Measurements from ENCODE around the gene GPR62. TPM values are rescaled to one million over a fixed set of nuclear protein-coding genes. Genes with fewer than 3 reads are reported as not detected.
A peak's percentile ranks its signal among the peaks of the same experiment; 100 is the strongest.

Gene GPR62
- total RNA-seq, 2 experiments from 2014 or later: not detected

GRCh38 chr3:51970606-51971300, 15.6 kb downstream of the GPR62 start:
- Mint-ChIP-seq H3K36me3 (ENCODE audit: low read depth) (no peaks in the 10 kb centered on the region), H3K9me3 (no peaks in the 10 kb centered on the region), H3K4me3 (no peak overlapping the region), H3K27ac (no peak overlapping the region), H3K4me1 (peaks cover 38% of the 10 kb centered on the region), H3K27me3 (no peaks in the 10 kb centered on the region)
- CTCF ChIA-PET: interaction anchor here (0.7 to 1.8 kb wide), 6 partner anchors 9 to 24 kb away, joined by 3 to 7 read pairs (median 4); no protein-coding TSS in a partner anchor
- no peak for DNase-seq
- POLR2A ChIA-PET: no interaction called here

GRCh38 chr3:51971350-51971749, 16.2 kb downstream of the GPR62 start:
- Mint-ChIP-seq H3K9me3 (no peaks in the 10 kb centered on the region), H3K27me3 (no peaks in the 10 kb centered on the region), H3K36me3 (ENCODE audit: low read depth) (no peaks in the 10 kb centered on the region), H3K4me1 (peaks cover 37% of the 10 kb centered on the region), H3K4me3 (no peak overlapping the region), H3K27ac (no peak overlapping the region)
- DNase-seq: no peak
- CTCF ChIA-PET: interaction anchor here (0.7 to 4.0 kb wide), 3 partner anchors 9 to 20 kb away, joined by 3 to 61 read pairs (median 5); partner anchors contain the start of gene ACY1
- POLR2A ChIA-PET: no interaction called here

GRCh38 chr3:51974277-51974962, 19.2 kb downstream of the GPR62 start:
- H3K4me3 Mint-ChIP-seq: peak overlapping the region; percentile 96
- POLR2A ChIA-PET: interaction anchor here (0.5 to 1.2 kb wide), 3 partner anchors 9 to 303 kb away, joined by 3 to 5 read pairs (median 4); partner anchors contain the start of gene ACY1
- H3K4me1 Mint-ChIP-seq: peaks cover 34% of the 10 kb centered on the region
- no peak for DNase-seq
- CTCF ChIA-PET: interaction anchor here (0.6 to 4.1 kb wide), 20 partner anchors 9 to 1363 kb away, joined by 3 to 61 read pairs (median 5); partner anchors contain the start of genes ACY1, CISH, GPR62 and PARP3
- H3K9me3 Mint-ChIP-seq: no peaks in the 10 kb centered on the region
- H3K36me3 Mint-ChIP-seq (ENCODE audit: low read depth): no peaks in the 10 kb centered on the region
- H3K27me3 Mint-ChIP-seq: no peaks in the 10 kb centered on the region
- peak overlapping the region; percentile 93 for H3K27ac Mint-ChIP-seq

GRCh38 chr3:51974963-51975851, 20.0 kb downstream of the GPR62 start, which contains the start of gene ABHD14A:
Gene ABHD14A, plus strand, starts transcription at chr3:51975064. Its CDS starts 72 bp downstream, at chr3:51975136.
- H3K27ac Mint-ChIP-seq: peak within 1 kb of the TSS; percentile 93
- ChIA-PET CTCF (interaction anchor here (0.6 to 4.1 kb wide), 10 partner anchors 8 to 511 kb away, joined by 3 to 61 read pairs (median 13); partner anchors contain the start of genes ACY1, GPR62, PARP3 and RPL29), POLR2A (no interaction called here)
- no peaks in the 10 kb centered on the region for H3K36me3 Mint-ChIP-seq (ENCODE audit: low read depth)
- peak; percentile 67 for DNase-seq
- H3K9me3 Mint-ChIP-seq: no peaks in the 10 kb centered on the region
- H3K4me3 Mint-ChIP-seq: peak within 1 kb of the TSS; percentile 96
- H3K27me3 Mint-ChIP-seq: no peaks in the 10 kb centered on the region
- H3K4me1 Mint-ChIP-seq: peaks cover 34% of the 10 kb centered on the region

- Mint-ChIP-seq H3K4me1 (peaks cover 35% of the 10 kb centered on the region), H3K36me3 (ENCODE audit: low read depth) (peaks cover 2% of the 10 kb centered on the region), H3K9me3 (no peaks in the 10 kb centered on the region), H3K4me3 (peak overlapping the region; percentile 80), H3K27me3 (no peaks in the 10 kb centered on the region), H3K27ac (peak overlapping the region; percentile 86)
- ChIA-PET CTCF (interaction anchor here (4.1 kb wide), 1 partner anchor 34 kb away, joined by 35 read pairs; the partner anchor contains the start of genes PARP3 and RRP9), POLR2A (no interaction called here)
- peak; percentile 25 for DNase-seq
These were observed 20.8 kb downstream of the GPR62 start for GRCh38 chr3:51975852-51976549.

GRCh38 chr3:51977446-51978142, 22.4 kb downstream of the GPR62 start:
- peak; percentile 40 for DNase-seq
- Mint-ChIP-seq H3K27ac (peak overlapping the region; percentile 16), H3K9me3 (no peaks in the 10 kb centered on the region), H3K36me3 (ENCODE audit: low read depth) (peaks cover 6% of the 10 kb centered on the region), H3K4me3 (no peak overlapping the region), H3K27me3 (no peaks in the 10 kb centered on the region), H3K4me1 (peaks cover 42% of the 10 kb centered on the region)
- ChIA-PET CTCF (interaction anchor here (0.6 to 1.3 kb wide), 4 partner anchors 14 to 79 kb away, joined by 3 to 6 read pairs (median 5); partner anchors contain the start of genes DUSP7, PARP3 and RRP9), POLR2A (no interaction called here)

GRCh38 chr3:51978143-51978502, 22.9 kb downstream of the GPR62 start:
- CTCF ChIA-PET: interaction anchor here (0.9 kb wide), 1 partner anchor 40 kb away, joined by 3 read pairs; no protein-coding TSS in a partner anchor
- Mint-ChIP-seq H3K27ac (no peak overlapping the region), H3K36me3 (ENCODE audit: low read depth) (peaks cover 8% of the 10 kb centered on the region), H3K4me3 (no peak overlapping the region), H3K9me3 (no peaks in the 10 kb centered on the region), H3K27me3 (no peaks in the 10 kb centered on the region), H3K4me1 (peaks cover 46% of the 10 kb centered on the region)
- POLR2A ChIA-PET: no interaction called here
- DNase-seq: no peak

GRCh38 chr3:51980253-51980652, 25.1 kb downstream of the GPR62 start:
- H3K9me3 Mint-ChIP-seq: no peaks in the 10 kb centered on the region
- peaks cover 44% of the 10 kb centered on the region for H3K4me1 Mint-ChIP-seq
- H3K36me3 Mint-ChIP-seq (ENCODE audit: low read depth): peaks cover 8% of the 10 kb centered on the region
- no peak for DNase-seq
- H3K27ac Mint-ChIP-seq: no peak overlapping the region
- H3K4me3 Mint-ChIP-seq: no peak overlapping the region
- H3K27me3 Mint-ChIP-seq: no peaks in the 10 kb centered on the region
- ChIA-PET POLR2A (no interaction called here), CTCF (interaction anchor here (1.5 to 3.7 kb wide), 2 partner anchors 10 to 39 kb away, joined by 5 to 20 read pairs; partner anchors contain the start of gene RRP9)

GRCh38 chr3:51982352-51982837, 27.2 kb downstream of the GPR62 start:
- H3K27me3 Mint-ChIP-seq: no peaks in the 10 kb centered on the region
- H3K27ac Mint-ChIP-seq: peak overlapping the region; percentile 88
- DNase-seq: peak; percentile 38
- H3K4me3 Mint-ChIP-seq: peak overlapping the region; percentile 91
- peaks cover 30% of the 10 kb centered on the region for H3K4me1 Mint-ChIP-seq
- POLR2A ChIA-PET: interaction anchor here (1.2 to 2.0 kb wide), 2 partner anchors 8 to 13 kb away, joined by 5 to 7 read pairs; partner anchors contain the start of genes ABHD14B and RPL29
- peaks cover 8% of the 10 kb centered on the region for H3K36me3 Mint-ChIP-seq (ENCODE audit: low read depth)
- CTCF ChIA-PET: interaction anchor here (0.5 to 3.8 kb wide), 18 partner anchors 9 to 430 kb away, joined by 3 to 61 read pairs (median 4); partner anchors contain the start of genes ABHD14A, ABHD14B, DUSP7 and RPL29
- H3K9me3 Mint-ChIP-seq: no peaks in the 10 kb centered on the region

- Mint-ChIP-seq H3K27ac (peak within 1 kb of the TSS; percentile 88), H3K27me3 (no peaks in the 10 kb centered on the region), H3K4me3 (peak within 1 kb of the TSS; percentile 91), H3K9me3 (no peaks in the 10 kb centered on the region), H3K4me1 (peaks cover 29% of the 10 kb centered on the region), H3K36me3 (ENCODE audit: low read depth) (peaks cover 8% of the 10 kb centered on the region)
- ChIA-PET POLR2A (interaction anchor here (1.2 to 2.0 kb wide), 3 partner anchors 9 to 13 kb away, joined by 5 to 10 read pairs (median 7); partner anchors contain the start of genes ABHD14B and RPL29), CTCF (interaction anchor here (0.5 to 3.8 kb wide), 20 partner anchors 8 to 1237 kb away, joined by 3 to 61 read pairs (median 4); partner anchors contain the start of genes ABHD14A, ABHD14B, DUSP7 and RPL29)
- DNase-seq: peak; percentile 74
These were observed 27.8 kb downstream of the GPR62 start, which contains the start of gene ACY1 for GRCh38 chr3:51982838-51983577. Gene ACY1, plus strand, starts transcription at chr3:51983535. Its CDS starts 530 bp downstream, at chr3:51984065.

All from activated CD4-positive, alpha-beta T cell treated with anti-CD3 and anti-CD28 coated beads, Interleukin-2, amount 10 ng/mL, durations not matched to agents 7 days and 5 days (primary cell).